Skeletal muscle tissue (tissue), 4 donors: ENCODE results near the gene SRPRB. TPM values are rescaled to one million over a fixed set of nuclear protein-coding genes. Genes with fewer than 3 reads are reported as not detected.

Experiments used
- H3K27ac ChIP-seq: one replicate; pipeline ENCODE4 v1.7.0; 2013; ENCODE audit warnings: mild to moderate bottlenecking, low read depth, low read length, inconsistent platforms
- H3K27me3 ChIP-seq, 3 donors: one replicate each; pipeline ENCODE4 v1.7.0; 2013; ENCODE audit warnings: low read length in 3 of 3; ENCODE audit not compliant: control insufficient read depth in 3 of 3, insufficient read depth in 3 of 3
- H3K36me3 ChIP-seq, 3 donors: one replicate each; pipeline ENCODE4 v1.7.0; 2013; ENCODE audit warnings: low read length in 3 of 3; ENCODE audit not compliant: control insufficient read depth in 3 of 3, insufficient read depth in 3 of 3
- H3K4me1 ChIP-seq, 3 donors: one replicate each; pipeline ENCODE4 v1.7.0; 2013; ENCODE audit warnings: low read length in 3 of 3, mild to moderate bottlenecking in 3 of 3; ENCODE audit not compliant: control insufficient read depth in 3 of 3, insufficient read depth in 3 of 3
- H3K4me3 ChIP-seq, 3 donors: one replicate each; pipeline ENCODE4 v1.7.0; 2013; ENCODE audit warnings: low read length in 3 of 3
- H3K9ac ChIP-seq, 3 donors: one replicate each; pipeline ENCODE4 v1.7.0; 2013; ENCODE audit warnings: low read length in 3 of 3, mild to moderate bottlenecking in 3 of 3, moderate library complexity in 2 of 3, low read depth in 1 of 3
- H3K9me3 ChIP-seq, 3 donors: one replicate each; pipeline ENCODE4 v1.7.0; 2013; ENCODE audit warnings: low read length in 3 of 3; ENCODE audit not compliant: control insufficient read depth in 3 of 3
- total RNA-seq: library from RNA; depleted of rRNA; stranded (reverse); fragments of >200 nt; gene quantifications from one replicate; pipeline ENCODE4 v1.2.3, GENCODE V29; 2014
- donor health status: Osteomylitis.

Gene SRPRB
- total RNA-seq, 1 donor from 2014 or later = 40.7 TPM

GRCh38 chr3:133838916-133839800 is 33.5 kb downstream of the SRPRB start:
- no peaks in the 10 kb centered on the region for H3K9me3 ChIP-seq
- H3K27ac ChIP-seq = no peak overlapping the region
- H3K4me3 ChIP-seq = no peak overlapping the region
- no peak overlapping the region for H3K9ac ChIP-seq
- peaks cover 0 to 5% (median 0%) of the 10 kb centered on the region in 3 donors for H3K36me3 ChIP-seq
- peaks cover 0 to 4% (median 0%) of the 10 kb centered on the region in 3 donors for H3K27me3 ChIP-seq
- peaks cover 0 to 4% (median 0%) of the 10 kb centered on the region in 3 donors for H3K4me1 ChIP-seq

- peaks cover 0 to 2% (median 0%) of the 10 kb centered on the region in 3 donors for H3K36me3 ChIP-seq
These were observed 34.6 kb downstream of the SRPRB start for GRCh38 chr3:133840055-133840737.

GRCh38 chr3:133840767-133841166 is 35.2 kb downstream of the SRPRB start:
- Histone ChIP-seq H3K4me1 (peaks cover 0 to 4% (median 0%) of the 10 kb centered on the region in 3 donors), H3K4me3 (no peak overlapping the region), H3K27me3 (peaks cover 0 to 4% (median 0%) of the 10 kb centered on the region in 3 donors), H3K36me3 (peaks cover 0 to 2% (median 0%) of the 10 kb centered on the region in 3 donors), H3K9me3 (no peaks in the 10 kb centered on the region), H3K9ac (no peak overlapping the region), H3K27ac (no peak overlapping the region)

More at GRCh38 chr3:133840055-133840737, 34.6 kb downstream of the SRPRB start:
- H3K27me3 ChIP-seq = peaks cover 0 to 4% (median 0%) of the 10 kb centered on the region in 3 donors
- peaks cover 0 to 4% (median 0%) of the 10 kb centered on the region in 3 donors for H3K4me1 ChIP-seq
- no peak overlapping the region for H3K9ac ChIP-seq
- H3K4me3 ChIP-seq = no peak overlapping the region
- H3K27ac ChIP-seq = no peak overlapping the region
- no peaks in the 10 kb centered on the region for H3K9me3 ChIP-seq

- H3K9me3 ChIP-seq = no peaks in the 10 kb centered on the region
- H3K4me3 ChIP-seq = no peak overlapping the region
- peaks cover 0 to 4% (median 0%) of the 10 kb centered on the region in 3 donors for H3K27me3 ChIP-seq
- H3K9ac ChIP-seq = no peak overlapping the region
- H3K36me3 ChIP-seq = peaks cover 0 to 2% (median 0%) of the 10 kb centered on the region in 3 donors
- peaks cover 0 to 4% (median 0%) of the 10 kb centered on the region in 3 donors for H3K4me1 ChIP-seq
- no peak overlapping the region for H3K27ac ChIP-seq
These were observed 35.6 kb downstream of the SRPRB start for GRCh38 chr3:133841196-133841595.

DNA sequence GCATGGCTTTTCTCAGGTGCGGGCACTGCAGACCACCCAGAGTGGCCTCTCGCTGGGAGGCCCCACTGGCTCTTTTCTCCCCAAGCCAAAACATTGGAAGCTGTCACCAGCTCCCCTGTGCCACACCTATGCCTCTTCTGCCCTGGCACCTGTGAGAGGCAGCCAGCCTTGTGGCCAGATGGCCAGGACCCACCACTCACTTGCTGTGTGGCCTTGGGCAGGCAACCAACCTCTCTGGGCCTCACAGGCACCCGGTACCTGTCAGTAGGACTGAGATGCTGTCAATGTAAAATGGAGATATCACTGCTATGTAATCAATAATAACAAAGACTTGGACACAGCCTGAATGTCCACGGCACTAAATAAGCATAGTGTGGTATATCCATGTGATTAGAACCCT is 36.5 kb downstream of the SRPRB start:
- Histone ChIP-seq H3K9ac (no peak overlapping the region), H3K4me1 (peaks cover 0 to 4% (median 0%) of the 10 kb centered on the region in 3 donors), H3K27me3 (peaks cover 0 to 4% (median 0%) of the 10 kb centered on the region in 3 donors), H3K36me3 (peaks cover 0 to 2% (median 0%) of the 10 kb centered on the region in 3 donors), H3K27ac (no peak overlapping the region), H3K9me3 (no peaks in the 10 kb centered on the region), H3K4me3 (no peak overlapping the region)

DNA sequence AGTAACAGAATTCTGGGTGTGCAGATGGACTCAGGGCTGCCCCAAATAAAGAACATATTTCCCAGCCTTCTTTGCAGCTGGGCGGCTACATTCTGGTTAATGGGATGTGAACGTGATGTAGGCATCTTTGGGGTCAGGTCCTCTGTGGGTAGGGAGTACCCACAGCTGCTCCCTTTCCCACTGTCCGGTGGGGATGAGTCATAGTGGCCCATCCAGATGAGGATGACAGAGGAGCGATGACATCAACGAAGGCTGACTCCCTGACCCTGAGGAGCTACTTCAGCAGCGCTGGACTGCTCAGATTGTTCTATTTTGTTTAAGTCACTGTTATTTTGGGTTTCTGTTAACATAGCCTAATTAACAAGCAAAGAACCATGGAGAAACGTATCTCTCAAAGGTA is 38.0 kb downstream of the SRPRB start:
- Histone ChIP-seq H3K9me3 (no peaks in the 10 kb centered on the region), H3K36me3 (no peaks in the 10 kb centered on the region), H3K9ac (no peak overlapping the region), H3K4me3 (no peak overlapping the region), H3K27ac (no peak overlapping the region), H3K27me3 (peaks cover 0 to 4% (median 0%) of the 10 kb centered on the region in 3 donors), H3K4me1 (peaks cover 0 to 4% (median 0%) of the 10 kb centered on the region in 3 donors)

DNA sequence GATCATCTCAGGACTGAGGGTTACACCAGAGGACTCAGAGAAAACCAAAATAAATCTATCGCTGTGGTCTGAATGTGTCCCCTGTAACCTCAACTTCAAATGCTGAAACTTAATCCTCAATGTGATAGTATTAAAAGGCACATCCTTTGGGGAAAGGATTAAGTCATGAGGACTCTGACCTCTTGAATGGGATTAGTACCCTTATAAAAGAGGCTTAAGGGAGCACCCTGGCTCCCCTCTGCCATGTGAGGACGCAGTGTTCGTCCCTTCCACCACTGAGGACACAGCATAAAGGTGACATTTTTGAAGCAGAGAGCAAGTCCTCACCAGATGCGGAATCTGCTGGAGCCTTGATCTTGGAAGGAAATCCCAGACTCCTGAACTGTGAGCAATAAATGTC is 39.5 kb downstream of the SRPRB start:
- Histone ChIP-seq H3K9me3 (no peaks in the 10 kb centered on the region), H3K9ac (no peak overlapping the region), H3K27me3 (peaks cover 0 to 4% (median 0%) of the 10 kb centered on the region in 3 donors), H3K36me3 (no peaks in the 10 kb centered on the region), H3K4me1 (peaks cover 0 to 4% (median 0%) of the 10 kb centered on the region in 3 donors), H3K4me3 (no peak overlapping the region), H3K27ac (no peak overlapping the region)

GRCh38 chr3:133849346-133849745 is 43.7 kb downstream of the SRPRB start:
- Histone ChIP-seq H3K27me3 (no peaks in the 10 kb centered on the region), H3K4me3 (no peak overlapping the region), H3K9me3 (no peaks in the 10 kb centered on the region), H3K4me1 (no peaks in the 10 kb centered on the region), H3K36me3 (no peaks in the 10 kb centered on the region), H3K27ac (no peak overlapping the region), H3K9ac (no peak overlapping the region)

DNA sequence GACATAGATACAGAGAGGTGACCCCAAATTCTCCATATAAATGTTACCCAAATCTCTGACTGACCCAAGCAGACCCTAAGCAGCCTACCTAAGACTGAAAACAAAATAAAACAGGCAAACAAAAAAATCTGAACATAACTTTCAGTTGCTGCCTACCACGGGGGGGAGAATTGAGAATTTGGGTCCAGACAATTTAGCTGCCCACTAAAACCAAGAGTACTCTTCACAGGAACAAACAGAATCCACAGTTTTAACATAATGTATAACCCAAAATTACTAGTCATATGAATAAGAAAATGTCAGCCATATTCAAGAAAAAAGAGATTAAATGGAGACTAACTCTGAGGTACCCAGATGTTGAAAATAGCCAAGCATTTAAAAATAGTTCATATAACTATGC is 44.4 kb downstream of the SRPRB start:
- Histone ChIP-seq H3K9me3 (no peaks in the 10 kb centered on the region), H3K9ac (no peak overlapping the region), H3K4me3 (no peak overlapping the region), H3K36me3 (no peaks in the 10 kb centered on the region), H3K27me3 (no peaks in the 10 kb centered on the region), H3K27ac (no peak overlapping the region), H3K4me1 (no peaks in the 10 kb centered on the region)
